Activated CD8-positive, alpha-beta T cell treated with anti-CD3 and anti-CD28 coated beads for 36 hours (primary cell): ENCODE results near the gene GLCE. TPM values are rescaled to one million over a fixed set of nuclear protein-coding genes. Genes with fewer than 3 reads are reported as not detected.
A peak's percentile ranks its signal among the peaks of the same experiment; 100 is the strongest.

Experiments used
- ATAC-seq: fragments of 200-7000 bp; cut with Tn5 transposase; one replicate; pipeline ENCODE4 v1.10.0; 2021; ENCODE audit warnings: mild to moderate bottlenecking, moderate library complexity
- CTCF ChIA-PET: fragments of 350-600 bp; sonication (Branson Sonifier 250); formaldehyde crosslinking; loops from one replicate; lab custom pipeline; 2021; ENCODE audit warnings: antibody characterized with exemption; lab: Charles Lee
- POLR2A ChIA-PET: fragments of 350-600 bp; sonication (Branson Sonifier 250); formaldehyde crosslinking; loops from one replicate; lab custom pipeline; 2021; ENCODE audit warnings: antibody characterized with exemption; lab: Charles Lee
- DNase-seq: peaks from one replicate; pipeline ENCODE4 v3.0.0-alpha.2; 2020
- H3K27ac Mint-ChIP-seq: one replicate; pipeline ENCODE4 v1.8.0; 2021; ENCODE audit warnings: mild to moderate bottlenecking, mixed read lengths
- H3K27me3 Mint-ChIP-seq: one replicate; pipeline ENCODE4 v1.8.0; 2021; ENCODE audit warnings: mixed read lengths
- H3K36me3 Mint-ChIP-seq: one replicate; pipeline ENCODE4 v1.8.0; 2021; ENCODE audit warnings: low read depth, mixed read lengths
- H3K4me1 Mint-ChIP-seq: one replicate; pipeline ENCODE4 v1.8.0; 2021; ENCODE audit warnings: low read depth, mixed read lengths
- H3K4me3 Mint-ChIP-seq: one replicate; pipeline ENCODE4 v1.8.0; 2021; ENCODE audit warnings: mild to moderate bottlenecking, moderate library complexity, mixed read lengths
- H3K9me3 Mint-ChIP-seq: one replicate; pipeline ENCODE4 v1.8.0; 2021; ENCODE audit warnings: mixed read lengths
- CTCF ChIP-seq: fragments of 200-600 bp; IDR thresholded peaks from one replicate; pipeline ENCODE4 v1.8.0; 2022; ENCODE audit warnings: antibody characterized with exemption, mild to moderate bottlenecking
- intact Hi-C: fragments of 100-400 bp; cut with micrococcal nuclease; formaldehyde crosslinking; loops from one replicate; pipeline ENCODE4 v1.10.0; 2022
- total RNA-seq, 2 experiments: library from RNA; stranded (reverse); gene quantifications; one replicate each; pipeline ENCODE4 v1.2.3, GENCODE V29; 2021

The GLCE gene
- total RNA-seq, 2 experiments from 2014 or later = 2.8 to 4.3 TPM

GRCh38 chr15:69296606-69297005 lies 136.2 kb downstream of the GLCE start:
- H3K9me3 Mint-ChIP-seq = no peaks in the 10 kb centered on the region
- no peak for DNase-seq
- ChIA-PET POLR2A (no interaction called here), CTCF (interaction anchor here (1.2 kb wide), 1 partner anchor 238 kb away, joined by 4 read pairs; no protein-coding TSS in a partner anchor)
- no peak overlapping the region for H3K27ac Mint-ChIP-seq
- no peak overlapping the region for H3K4me3 Mint-ChIP-seq
- H3K27me3 Mint-ChIP-seq = peaks cover 28% of the 10 kb centered on the region
- no peak for ATAC-seq
- no peaks in the 10 kb centered on the region for H3K36me3 Mint-ChIP-seq
- intact Hi-C loops = no loop called here
- H3K4me1 Mint-ChIP-seq = peaks cover 3% of the 10 kb centered on the region
- no peak for TF ChIP-seq CTCF

GRCh38 chr15:69297642-69298353 lies 137.4 kb downstream of the GLCE start:
- intact Hi-C loops = no loop called here
- ATAC-seq = no peak
- TF ChIP-seq CTCF = no peak
- no peak for DNase-seq
- peaks cover 3% of the 10 kb centered on the region for H3K4me1 Mint-ChIP-seq
- no peak overlapping the region for H3K27ac Mint-ChIP-seq
- no peak overlapping the region for H3K4me3 Mint-ChIP-seq
- no peaks in the 10 kb centered on the region for H3K36me3 Mint-ChIP-seq
- peaks cover 38% of the 10 kb centered on the region for H3K27me3 Mint-ChIP-seq
- H3K9me3 Mint-ChIP-seq = no peaks in the 10 kb centered on the region
- ChIA-PET POLR2A (interaction anchor here (0.6 kb wide), 1 partner anchor 50 kb away, joined by 3 read pairs; no protein-coding TSS in a partner anchor), CTCF (no interaction called here)

GRCh38 chr15:69298354-69298696 lies 137.9 kb downstream of the GLCE start:
- Mint-ChIP-seq H3K9me3 (no peaks in the 10 kb centered on the region), H3K36me3 (no peaks in the 10 kb centered on the region), H3K27ac (no peak overlapping the region), H3K4me1 (peaks cover 3% of the 10 kb centered on the region), H3K27me3 (peaks cover 40% of the 10 kb centered on the region), H3K4me3 (peak overlapping the region; percentile 26)
- intact Hi-C loops = no loop called here
- ATAC-seq (no peak), DNase-seq (no peak)
- CTCF ChIA-PET = no interaction called here
- POLR2A ChIA-PET = no interaction called here
- TF ChIP-seq CTCF = no peak

GRCh38 chr15:69298697-69299441 lies 138.4 kb downstream of the GLCE start, which contains the start of gene PAQR5:
Gene PAQR5, plus strand, starts transcription at chr15:69298912. Its CDS starts 61,169 bp downstream, at chr15:69360081.
- ChIA-PET CTCF (interaction anchor here (1.0 kb wide), 1 partner anchor 96 kb away, joined by 6 read pairs; no protein-coding TSS in a partner anchor), POLR2A (interaction anchor here (0.6 kb wide), 1 partner anchor 526 kb away, joined by 3 read pairs; no protein-coding TSS in a partner anchor)
- H3K4me3 Mint-ChIP-seq = peak within 1 kb of the TSS; percentile 26
- intact Hi-C loops = no loop called here
- H3K27ac Mint-ChIP-seq = no peak within 1 kb of the TSS
- peaks cover 3% of the 10 kb centered on the region for H3K4me1 Mint-ChIP-seq
- no peaks in the 10 kb centered on the region for H3K36me3 Mint-ChIP-seq
- TF ChIP-seq CTCF = no peak
- peaks cover 41% of the 10 kb centered on the region for H3K27me3 Mint-ChIP-seq
- H3K9me3 Mint-ChIP-seq = no peaks in the 10 kb centered on the region
- ATAC-seq = peak; percentile 42
- peak; percentile 11 for DNase-seq
